HG03520 (cell line): ENCODE data around the gene KHSRP.

ENCODE experiments used
- ATAC-seq: cut with Tn5 transposase; IDR thresholded peaks from one replicate; pipeline ENCODE4 v1.9.1; 2021; ENCODE audit warnings: mild to moderate bottlenecking, moderate library complexity; ENCODE audit not compliant: unreplicated experiment

Gene KHSRP, protein sequence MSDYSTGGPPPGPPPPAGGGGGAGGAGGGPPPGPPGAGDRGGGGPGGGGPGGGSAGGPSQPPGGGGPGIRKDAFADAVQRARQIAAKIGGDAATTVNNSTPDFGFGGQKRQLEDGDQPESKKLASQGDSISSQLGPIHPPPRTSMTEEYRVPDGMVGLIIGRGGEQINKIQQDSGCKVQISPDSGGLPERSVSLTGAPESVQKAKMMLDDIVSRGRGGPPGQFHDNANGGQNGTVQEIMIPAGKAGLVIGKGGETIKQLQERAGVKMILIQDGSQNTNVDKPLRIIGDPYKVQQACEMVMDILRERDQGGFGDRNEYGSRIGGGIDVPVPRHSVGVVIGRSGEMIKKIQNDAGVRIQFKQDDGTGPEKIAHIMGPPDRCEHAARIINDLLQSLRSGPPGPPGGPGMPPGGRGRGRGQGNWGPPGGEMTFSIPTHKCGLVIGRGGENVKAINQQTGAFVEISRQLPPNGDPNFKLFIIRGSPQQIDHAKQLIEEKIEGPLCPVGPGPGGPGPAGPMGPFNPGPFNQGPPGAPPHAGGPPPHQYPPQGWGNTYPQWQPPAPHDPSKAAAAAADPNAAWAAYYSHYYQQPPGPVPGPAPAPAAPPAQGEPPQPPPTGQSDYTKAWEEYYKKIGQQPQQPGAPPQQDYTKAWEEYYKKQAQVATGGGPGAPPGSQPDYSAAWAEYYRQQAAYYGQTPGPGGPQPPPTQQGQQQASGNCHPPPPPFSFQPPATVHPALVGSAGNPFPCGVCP

GRCh38 chr19:6424195-6424938 lies at the start of gene KHSRP:
Gene KHSRP (minus strand): TSS chr19:6424811. CDS start chr19:6424701, 110 bp downstream.
- no peak for ATAC-seq

DNA sequence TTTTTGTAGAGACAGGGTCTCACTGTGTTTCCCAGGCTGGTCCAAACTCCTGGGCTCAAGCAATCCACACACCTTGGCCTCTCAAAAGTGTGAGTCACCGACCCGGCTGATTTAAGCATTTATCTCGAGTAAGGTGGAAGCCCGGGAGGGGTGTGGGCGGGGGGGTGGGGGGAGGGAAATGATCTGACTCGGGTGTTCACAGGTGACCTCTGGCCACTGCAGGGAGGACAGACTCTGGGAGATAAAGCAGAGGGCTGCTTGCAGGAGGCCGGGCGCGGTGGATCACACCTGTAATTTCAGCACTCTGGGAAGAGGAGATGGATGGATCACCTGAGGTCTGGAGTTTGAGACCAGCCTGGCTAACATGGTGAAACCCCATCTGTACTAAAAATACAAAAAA lies 49.0 kb upstream of the KHSRP start:
- no peak for ATAC-seq

GRCh38 chr19:6472713-6473112 lies 48.1 kb upstream of the KHSRP start:
- ATAC-seq: no peak

DNA sequence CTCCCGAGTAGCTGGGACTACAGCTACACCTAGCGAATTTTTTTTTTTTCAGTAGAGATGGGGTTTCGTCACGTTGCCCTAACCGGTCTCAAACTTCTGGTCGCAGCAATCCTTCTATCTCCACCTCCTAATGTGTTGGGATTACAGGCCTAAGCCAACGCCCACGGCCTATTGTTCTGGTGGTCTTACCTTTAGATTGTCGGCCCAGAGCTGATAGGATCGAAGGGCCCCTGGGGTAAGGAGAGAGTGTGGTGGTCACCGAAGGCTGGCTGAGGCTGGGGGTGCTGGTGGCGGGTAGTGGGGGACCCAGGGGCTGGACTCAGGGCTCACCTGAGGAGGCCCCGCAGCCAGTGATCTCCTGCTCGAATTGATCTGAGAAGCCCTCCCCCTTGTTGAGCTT lies 46.5 kb upstream of the KHSRP start:
- ATAC-seq: no peak

DNA sequence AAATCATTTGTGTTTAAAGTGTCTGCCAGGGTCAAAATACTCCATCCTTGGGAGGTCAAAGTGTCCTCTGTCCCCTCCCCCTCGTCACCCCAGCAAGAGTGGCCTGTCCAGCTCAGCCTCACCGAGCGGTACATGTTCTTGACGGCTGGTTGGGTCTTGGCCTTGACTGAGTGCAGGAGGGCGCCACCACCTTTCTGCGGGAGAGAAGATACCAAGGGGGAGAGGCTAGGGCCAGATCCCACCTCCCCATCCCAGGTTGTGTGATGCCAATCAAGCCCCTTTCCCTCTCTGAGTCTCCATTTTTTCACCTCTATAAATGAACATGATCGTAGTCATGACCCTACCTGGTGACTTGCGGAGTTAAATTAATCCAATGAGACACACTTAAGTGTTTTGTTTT lies 45.6 kb upstream of the KHSRP start:
- no peak for ATAC-seq

DNA sequence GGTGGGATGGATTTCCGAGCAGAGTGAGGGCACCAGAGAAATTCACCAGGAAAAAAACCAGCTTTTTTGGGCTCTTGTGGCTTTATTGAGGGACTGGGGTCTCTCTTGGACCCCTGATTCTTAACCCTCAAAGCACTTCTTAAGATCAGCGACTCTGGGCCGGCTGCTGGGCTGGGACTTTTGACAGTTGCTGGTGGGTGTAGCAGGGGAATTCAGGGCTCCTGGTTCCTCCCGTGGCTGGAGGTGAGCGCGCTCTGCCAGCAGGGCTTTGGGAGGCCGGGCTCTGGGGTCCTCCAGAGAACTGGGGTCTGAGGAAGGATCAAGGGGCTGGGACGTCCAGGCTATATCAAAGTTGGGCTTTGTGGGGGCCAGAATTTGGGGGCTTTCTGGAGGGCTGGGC lies 42.8 kb upstream of the KHSRP start:
- no peak for ATAC-seq

- ATAC-seq: no peak
Observed at GRCh38 chr19:6466526-6467248, 42.1 kb upstream of the KHSRP start.

GRCh38 chr19:6465663-6466062 lies 41.1 kb upstream of the KHSRP start:
- ATAC-seq: no peak

DNA sequence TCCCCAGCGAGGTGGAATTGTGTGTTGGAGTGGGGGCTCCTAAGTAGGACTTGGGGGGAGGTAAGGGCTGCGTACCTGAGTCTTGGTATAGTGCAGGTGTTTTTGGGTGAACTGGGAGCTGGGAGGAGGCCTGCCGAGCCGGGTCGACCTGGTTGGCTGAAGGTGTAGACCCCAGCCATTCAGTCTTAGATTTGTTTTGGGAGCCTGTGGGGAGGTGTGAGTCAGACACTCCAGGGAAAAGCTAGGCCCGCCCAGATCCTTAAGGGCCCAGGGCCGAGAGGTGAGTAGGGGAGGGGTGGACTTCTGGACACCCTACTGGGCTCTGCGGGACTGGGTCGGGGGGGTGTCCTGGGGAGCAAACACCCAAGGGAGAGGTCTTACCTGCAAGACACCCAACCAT lies 40.4 kb upstream of the KHSRP start:
- no peak for ATAC-seq

DNA sequence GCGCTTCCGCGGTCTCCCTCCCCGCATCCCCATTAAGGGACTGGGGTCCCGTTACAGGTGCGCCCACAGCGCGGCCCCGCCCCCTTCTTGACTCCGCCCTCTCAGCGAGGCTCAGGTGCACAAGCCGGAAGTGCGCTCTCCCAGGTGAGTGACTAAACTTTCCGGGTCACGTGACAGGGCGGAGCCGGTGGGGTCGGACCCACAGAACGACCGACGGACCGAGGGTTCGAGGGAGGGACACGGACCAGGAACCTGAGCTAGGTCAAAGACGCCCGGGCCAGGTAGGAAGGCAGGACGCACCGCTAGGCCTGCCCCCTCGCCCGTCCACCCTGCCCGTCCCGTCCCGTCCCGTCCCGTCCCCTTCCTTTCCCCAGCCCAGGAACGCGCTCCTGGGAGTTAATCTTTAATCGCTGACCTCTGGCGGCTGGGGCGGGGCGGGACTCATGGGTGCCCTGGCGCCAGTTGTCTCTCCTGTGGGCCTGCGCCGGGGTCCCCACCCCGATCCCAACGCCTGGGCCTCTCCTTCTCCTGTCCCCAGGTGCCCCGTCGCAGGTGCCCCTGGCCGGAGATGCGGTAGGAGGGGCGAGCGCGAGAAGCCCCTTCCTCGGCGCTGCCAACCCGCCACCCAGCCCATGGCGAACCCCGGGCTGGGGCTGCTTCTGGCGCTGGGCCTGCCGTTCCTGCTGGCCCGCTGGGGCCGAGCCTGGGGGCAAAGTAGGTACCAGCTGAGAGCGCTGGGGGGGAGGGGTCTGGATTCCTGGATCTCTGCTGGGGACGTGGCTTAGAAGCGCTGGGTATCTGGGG lies 39.7 kb upstream of the KHSRP start, which contains the start of gene CRB3:
Gene CRB3, plus strand, starts transcription at position 202 of the 804 bp plus-strand sequence. Its CDS starts 431 bp downstream, at position 633.
- no peak for ATAC-seq

DNA sequence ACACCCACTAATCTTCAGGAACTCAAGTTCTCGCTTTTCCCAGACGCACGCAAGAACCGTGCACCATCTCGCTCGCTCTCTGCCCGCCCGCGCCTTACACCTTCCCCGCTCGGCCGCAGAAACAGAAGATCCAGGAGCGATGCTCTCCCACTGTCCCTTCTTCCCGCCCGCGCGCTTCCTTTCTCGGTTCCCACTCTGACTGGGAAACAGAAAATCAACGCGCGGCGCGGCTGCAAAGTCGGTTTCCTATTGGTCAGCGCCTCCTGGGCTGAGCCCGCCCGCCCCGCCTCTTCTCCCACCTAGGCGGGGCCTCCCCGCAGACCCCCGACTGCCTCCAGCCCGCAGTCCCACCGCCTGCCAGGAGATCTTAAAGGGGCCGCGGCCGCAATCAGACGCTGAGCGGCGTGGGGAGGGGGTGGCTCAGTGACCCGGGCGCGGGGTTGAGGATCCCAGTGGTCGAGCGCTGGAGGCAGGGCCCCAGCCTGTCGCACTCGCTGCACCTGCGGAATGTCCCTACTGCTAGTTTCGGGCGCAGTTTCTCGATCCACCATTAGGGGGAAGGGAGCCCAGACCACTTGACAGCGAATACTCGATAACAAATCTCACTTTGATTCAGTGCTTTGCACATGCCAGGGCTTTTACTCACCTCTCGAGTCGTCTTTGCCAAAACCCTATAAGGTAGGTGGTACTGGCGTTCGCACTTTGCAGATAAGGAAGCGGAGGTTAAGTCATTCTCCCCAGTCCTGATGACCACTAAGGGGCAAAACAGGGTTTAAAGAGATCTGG lies 35.7 kb upstream of the KHSRP start:
- ATAC-seq: peak; percentile 61

DNA sequence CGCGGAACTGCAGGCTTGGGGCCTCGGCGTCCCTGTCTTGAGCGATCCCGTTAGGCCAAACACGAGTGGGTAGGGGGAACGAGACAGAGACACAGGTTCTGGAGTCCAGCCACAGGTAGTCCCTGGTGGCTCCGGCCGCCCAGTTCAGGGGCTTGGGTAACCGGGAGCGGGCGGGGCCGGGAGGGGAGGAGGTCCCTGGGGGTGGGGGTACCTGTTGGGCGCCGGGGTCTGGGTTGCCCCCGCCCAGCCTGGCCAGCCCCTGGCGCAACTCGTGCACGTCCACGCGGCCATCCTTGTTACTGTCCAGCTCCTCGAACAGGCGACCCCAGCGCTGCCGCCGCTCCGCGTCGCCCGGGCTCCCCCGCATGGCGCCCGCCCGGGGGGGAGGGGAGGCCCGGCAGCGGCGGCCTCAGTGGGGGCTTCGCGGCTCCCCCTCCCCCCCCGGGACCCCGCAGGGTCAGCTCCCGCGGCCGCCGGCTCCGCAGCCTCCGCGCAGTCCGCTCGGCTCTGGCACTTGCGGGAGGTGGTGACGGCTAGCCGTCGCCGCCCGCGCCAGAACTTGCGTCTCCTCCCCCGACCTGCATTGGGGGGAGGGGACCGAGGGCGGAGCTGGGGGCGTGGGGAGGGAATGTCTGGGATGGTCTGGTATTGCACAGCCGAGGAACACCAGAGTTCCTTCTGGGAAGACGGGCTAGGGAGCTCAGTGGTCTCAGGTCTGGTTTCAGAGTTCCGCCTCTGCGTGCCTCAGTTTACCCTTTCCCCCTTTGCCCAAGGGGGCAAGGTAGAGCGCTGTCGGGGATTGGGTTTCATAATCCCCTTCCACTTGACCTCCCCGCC lies 34.9 kb upstream of the KHSRP start, which contains the start of gene SLC25A23:
Gene SLC25A23, minus strand, starts transcription at position 531 of the 837 bp plus-strand sequence. Its CDS starts 164 bp downstream, at position 367.
- ATAC-seq: peak; percentile 10

DNA sequence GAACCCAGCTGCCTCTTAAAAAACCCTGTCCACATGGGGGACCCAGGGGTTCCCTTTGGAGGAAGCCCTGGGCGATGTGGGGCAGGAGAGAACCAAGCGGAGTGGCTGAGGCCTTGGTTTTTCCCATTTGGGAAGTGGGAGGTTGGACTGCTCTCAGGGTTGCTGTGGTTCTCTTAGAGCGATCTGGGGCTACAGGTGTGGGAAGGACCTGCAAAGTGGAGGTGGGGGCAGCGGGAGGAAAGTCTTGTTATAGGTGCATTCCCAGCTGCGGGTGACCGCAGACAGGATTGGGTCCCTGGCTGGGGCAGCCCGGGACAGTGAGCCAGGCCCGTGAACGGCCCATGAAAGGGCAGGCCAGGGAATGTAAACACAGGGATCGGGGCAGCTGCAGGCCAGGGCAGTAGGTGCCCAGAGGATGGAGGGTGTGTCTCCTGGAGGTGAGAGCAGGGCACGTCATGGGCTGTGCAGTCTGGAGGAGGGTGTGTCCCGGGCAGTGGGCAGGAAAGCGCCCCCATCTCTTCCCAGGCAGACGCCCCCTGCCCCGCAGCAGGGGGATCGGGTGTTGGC lies 34.2 kb upstream of the KHSRP start:
- ATAC-seq: no peak

- no peak for ATAC-seq
Observed at GRCh38 chr19:6457958-6458694, 33.5 kb upstream of the KHSRP start.

GRCh38 chr19:6455924-6456323 lies 31.3 kb upstream of the KHSRP start:
- no peak for ATAC-seq

DNA sequence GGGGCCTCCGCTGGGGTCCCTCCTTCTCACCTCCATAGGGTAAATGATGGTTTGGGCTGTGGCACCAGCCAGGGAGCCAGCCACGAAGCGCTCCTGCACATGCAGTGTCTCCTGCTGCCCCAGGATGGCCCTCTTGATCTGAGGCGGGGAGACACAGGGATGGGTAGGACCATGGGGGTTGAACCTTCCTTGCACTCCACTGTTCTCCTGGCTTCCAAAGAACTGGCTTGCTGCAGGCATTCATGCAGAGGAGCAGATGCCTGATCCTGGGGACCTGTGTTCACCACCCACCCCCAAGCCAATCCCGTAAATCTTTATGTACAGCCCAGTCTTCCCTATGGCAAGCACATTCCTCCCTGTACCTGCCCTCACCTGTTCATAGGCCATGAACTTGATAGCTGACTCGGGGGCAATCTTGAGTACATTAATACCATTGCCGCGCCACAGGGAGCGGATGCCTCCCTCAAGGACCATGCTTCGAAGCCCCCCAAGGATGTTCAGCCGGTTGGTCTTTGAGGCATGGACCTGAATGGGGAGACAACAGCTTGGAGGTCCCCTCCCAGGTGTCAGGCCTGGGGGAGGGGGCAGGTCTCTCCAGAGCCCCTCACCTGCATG lies 29.4 kb upstream of the KHSRP start:
- no peak for ATAC-seq

GRCh38 chr19:6452899-6453298 lies 28.3 kb upstream of the KHSRP start:
- ATAC-seq: no peak
